ENCODE results near the gene SHC2.

- TF ChIP-seq CTCF (IDR thresholded peaks at IDR 0.05) (no peak), POLR2A (IDR thresholded peaks at IDR 0.05) (no peak)
These were observed 72.1 kb downstream of the SHC2 start for GRCh38 chr19:388691-389090.
